Smooth muscle cell (in vitro differentiated cells): Measurements from ENCODE around the gene ST6GALNAC1. TPM values are rescaled to one million over a fixed set of nuclear protein-coding genes. Genes with fewer than 3 reads are reported as not detected.

Source experiments
- DNase-seq: peaks from one replicate; lab custom pipeline; 2025; ENCODE audit not compliant: unreplicated experiment; lab: John Stamatoyannopoulos, UW
- H2AFZ ChIP-seq: fragments of 200-600 bp; sonication (generic); 2 replicates; pipeline ENCODE4 v1.6.0; 2016; ENCODE audit warnings: antibody characterized with exemption, low read depth, mild to moderate bottlenecking
- H3F3A ChIP-seq: fragments of 200-600 bp; sonication (generic); 2 replicates; pipeline ENCODE4 v1.6.0; 2017; ENCODE audit warnings: antibody characterized with exemption, low read depth
- H3K27ac ChIP-seq: fragments of 200-600 bp; sonication (generic); 2 replicates; pipeline ENCODE4 v1.5.1; 2016; ENCODE audit warnings: low read depth, mild to moderate bottlenecking
- H3K27me3 ChIP-seq: fragments of 200-600 bp; sonication (generic); 2 replicates; pipeline ENCODE4 v1.6.1; 2016; ENCODE audit warnings: low read depth, mild to moderate bottlenecking
- H3K36me3 ChIP-seq: fragments of 200-600 bp; sonication (generic); 2 replicates; pipeline ENCODE4 v1.5.1; 2016; ENCODE audit warnings: low read depth
- H3K4me1 ChIP-seq: fragments of 200-600 bp; sonication (generic); 2 replicates; pipeline ENCODE4 v1.5.1; 2016; ENCODE audit warnings: low read depth
- H3K4me2 ChIP-seq: fragments of 200-600 bp; sonication (generic); 2 replicates; pipeline ENCODE4 v1.6.0; 2016; ENCODE audit warnings: mild to moderate bottlenecking
- H3K4me3 ChIP-seq: fragments of 200-600 bp; sonication (generic); 2 replicates; pipeline ENCODE4 v1.5.1; 2016; ENCODE audit warnings: mild to moderate bottlenecking
- H3K79me2 ChIP-seq: fragments of 200-600 bp; sonication (generic); 2 replicates; pipeline ENCODE4 v1.6.0; 2016; ENCODE audit warnings: low read depth, mild to moderate bottlenecking
- H3K9ac ChIP-seq: fragments of 200-600 bp; sonication (generic); 2 replicates; pipeline ENCODE4 v1.6.0; 2016; ENCODE audit warnings: low read depth
- H3K9me3 ChIP-seq: fragments of 200-600 bp; sonication (generic); replicated peaks from 2 replicates; pipeline ENCODE4 v1.5.1; 2016; ENCODE audit warnings: low read depth
- H4K20me1 ChIP-seq: fragments of 200-600 bp; sonication (generic); 2 replicates; pipeline ENCODE4 v1.6.0; 2016; ENCODE audit warnings: low read depth
- CTCF ChIP-seq: fragments of 200-600 bp; sonication (generic); IDR thresholded peaks from 2 replicates; pipeline ENCODE4 v1.5.1; 2017; ENCODE audit warnings: borderline replicate concordance, mild to moderate bottlenecking, antibody characterized with exemption; ENCODE audit not compliant: insufficient read depth, poor library complexity, severe bottlenecking
- WGBS: methylation state at CpG from one replicate; pipeline ENCODE4 v1.1.7; 2016; ENCODE audit warnings: low lambda C conversion rate; 5-methylcytosine and 5-hydroxymethylcytosine counted together
- polyA plus RNA-seq: library from polyadenylated mRNA; unstranded; fragments of >200 nt; fragmentation: Nextera tagmentation; extraction: Ambion mirVana; gene quantifications from 2 replicates; pipeline ENCODE4 v1.2.1, GENCODE V29; 2016
- total RNA-seq: library from RNA; depleted of rRNA; stranded (reverse); fragments of >200 nt; gene quantifications from 2 replicates; pipeline ENCODE4 v1.2.3, GENCODE V29; 2014

The ST6GALNAC1 gene
- total and polyA plus RNA-seq, 2 experiments from 2014 or later = not detected

- peak overlapping the region; percentile 94 for H3K4me2 ChIP-seq
- H3K79me2 ChIP-seq = no peaks in the 10 kb centered on the region
- no peak overlapping the region for H3K9ac ChIP-seq
- H3K4me1 ChIP-seq = peaks cover 13% of the 10 kb centered on the region
- no peak for TF ChIP-seq CTCF
- peak overlapping the region; percentile 6 for H2AFZ ChIP-seq
- H4K20me1 ChIP-seq = no peaks in the 10 kb centered on the region
- H3K9me3 ChIP-seq = no peaks in the 10 kb centered on the region
- peak; percentile 85 for DNase-seq
- H3F3A ChIP-seq = peaks cover 6% of the 10 kb centered on the region
- H3K27ac ChIP-seq = no peak overlapping the region
- no peaks in the 10 kb centered on the region for H3K36me3 ChIP-seq
- 14% methylated on average over 32 of the region's 32 CpGs for WGBS
- H3K4me3 ChIP-seq = peak overlapping the region; percentile 75
- no peaks in the 10 kb centered on the region for H3K27me3 ChIP-seq
Observed at GRCh38 chr17:76671123-76671911, 27.8 kb upstream of the ST6GALNAC1 start.

GRCh38 chr17:76670718-76671122 is 27.2 kb upstream of the ST6GALNAC1 start:
- no peak overlapping the region for H3K27ac ChIP-seq
- no peaks in the 10 kb centered on the region for H3K9me3 ChIP-seq
- H3F3A ChIP-seq = peaks cover 6% of the 10 kb centered on the region
- no peaks in the 10 kb centered on the region for H4K20me1 ChIP-seq
- H3K4me3 ChIP-seq = no peak overlapping the region
- no peak for TF ChIP-seq CTCF
- no peaks in the 10 kb centered on the region for H3K36me3 ChIP-seq
- H3K9ac ChIP-seq = no peak overlapping the region
- no peak for DNase-seq
- WGBS = 61% methylated on average over 9 of the region's 9 CpGs
- no peaks in the 10 kb centered on the region for H3K27me3 ChIP-seq
- peaks cover 13% of the 10 kb centered on the region for H3K4me1 ChIP-seq
- peak overlapping the region; percentile 83 for H3K4me2 ChIP-seq
- no peaks in the 10 kb centered on the region for H3K79me2 ChIP-seq
- no peak overlapping the region for H2AFZ ChIP-seq

- WGBS = 96% methylated on average over 9 of the region's 9 CpGs
- H3F3A ChIP-seq = peaks cover 6% of the 10 kb centered on the region
- no peaks in the 10 kb centered on the region for H3K79me2 ChIP-seq
- peaks cover 13% of the 10 kb centered on the region for H3K4me1 ChIP-seq
- H3K36me3 ChIP-seq = no peaks in the 10 kb centered on the region
- no peak overlapping the region for H3K4me3 ChIP-seq
- H3K27me3 ChIP-seq = no peaks in the 10 kb centered on the region
- H3K4me2 ChIP-seq = no peak overlapping the region
- no peaks in the 10 kb centered on the region for H4K20me1 ChIP-seq
- H3K9me3 ChIP-seq = no peaks in the 10 kb centered on the region
- H2AFZ ChIP-seq = no peak overlapping the region
- DNase-seq = no peak
- H3K9ac ChIP-seq = no peak overlapping the region
- no peak for TF ChIP-seq CTCF
- no peak overlapping the region for H3K27ac ChIP-seq
Observed at GRCh38 chr17:76670020-76670717, 26.6 kb upstream of the ST6GALNAC1 start.
